ENCODE measurements around the gene SCPEP1. TPM values are rescaled to one million over a fixed set of nuclear protein-coding genes. Genes with fewer than 3 reads are reported as not detected.

Gene SCPEP1
- polyA plus RNA-seq, 1 donor from 2014 or later: 2.6 TPM

DNA sequence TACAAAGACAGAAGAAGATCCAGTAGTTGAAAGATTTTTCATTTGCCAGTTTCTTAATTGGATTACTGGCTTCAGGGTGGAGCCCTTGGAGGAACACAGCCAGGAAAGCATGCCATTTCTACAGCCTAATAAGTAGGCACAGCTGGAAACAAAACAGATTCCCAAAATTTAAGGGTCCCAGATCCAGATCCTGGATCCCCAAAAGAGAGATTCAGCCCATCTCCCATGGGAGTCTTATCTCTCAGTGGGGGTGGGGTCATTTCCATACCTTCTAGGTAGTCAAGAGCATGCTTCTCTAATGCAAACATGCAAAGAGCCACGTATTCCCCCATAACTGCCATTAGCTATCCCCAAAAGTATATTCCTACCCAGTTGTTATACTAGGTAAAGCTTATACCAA lies 49.9 kb downstream of the SCPEP1 start:
- Histone ChIP-seq H3K4me3 (ENCODE audit: low read length) (no peak overlapping the region), H3K79me2 (replicated peaks; ENCODE audit: insufficient read depth, low read length) (no peaks in the 10 kb centered on the region), H3K27me3 (ENCODE audit: insufficient read depth, low read depth, low read length) (no peaks in the 10 kb centered on the region), H3K36me3 (ENCODE audit: insufficient read depth, low read length) (no peaks in the 10 kb centered on the region), H3F3A (ENCODE audit: insufficient read depth, low read length, poor library complexity, severe bottlenecking) (no peaks in the 10 kb centered on the region), H3K9ac (ENCODE audit: low read length) (no peak overlapping the region), H2AFZ (ENCODE audit: low read depth, low read length) (no peak overlapping the region), H4K20me1 (ENCODE audit: insufficient read depth) (no peaks in the 10 kb centered on the region), H3K27ac (ENCODE audit: low read length) (no peak overlapping the region), H3K9me3 (ENCODE audit: low read length) (no peaks in the 10 kb centered on the region), H3K4me2 (ENCODE audit: low read length) (no peak overlapping the region), H3K9me2 (ENCODE audit: insufficient read depth, low read length) (no peaks in the 10 kb centered on the region)
- TF ChIP-seq POLR2AphosphoS5 (IDR thresholded peaks at IDR 0.05) (no peak), EP300 (conservative IDR thresholded peaks at IDR 0.05; ENCODE audit: poor library complexity, severe bottlenecking) (no peak), SMC3 (conservative IDR thresholded peaks at IDR 0.05; ENCODE audit: poor library complexity) (no peak), TAF1 (IDR thresholded peaks at IDR 0.05; ENCODE audit: low read depth) (no peak), RAD21 (conservative IDR thresholded peaks at IDR 0.05) (no peak), EZH2 (IDR thresholded peaks at IDR 0.05; ENCODE audit: borderline replicate concordance, insufficient read depth, low read length, poor library complexity, severe bottlenecking) (no peak), MXI1 (conservative IDR thresholded peaks at IDR 0.05; ENCODE audit: poor library complexity, severe bottlenecking) (no peak)
- TF ChIP-seq, protein P1, sequence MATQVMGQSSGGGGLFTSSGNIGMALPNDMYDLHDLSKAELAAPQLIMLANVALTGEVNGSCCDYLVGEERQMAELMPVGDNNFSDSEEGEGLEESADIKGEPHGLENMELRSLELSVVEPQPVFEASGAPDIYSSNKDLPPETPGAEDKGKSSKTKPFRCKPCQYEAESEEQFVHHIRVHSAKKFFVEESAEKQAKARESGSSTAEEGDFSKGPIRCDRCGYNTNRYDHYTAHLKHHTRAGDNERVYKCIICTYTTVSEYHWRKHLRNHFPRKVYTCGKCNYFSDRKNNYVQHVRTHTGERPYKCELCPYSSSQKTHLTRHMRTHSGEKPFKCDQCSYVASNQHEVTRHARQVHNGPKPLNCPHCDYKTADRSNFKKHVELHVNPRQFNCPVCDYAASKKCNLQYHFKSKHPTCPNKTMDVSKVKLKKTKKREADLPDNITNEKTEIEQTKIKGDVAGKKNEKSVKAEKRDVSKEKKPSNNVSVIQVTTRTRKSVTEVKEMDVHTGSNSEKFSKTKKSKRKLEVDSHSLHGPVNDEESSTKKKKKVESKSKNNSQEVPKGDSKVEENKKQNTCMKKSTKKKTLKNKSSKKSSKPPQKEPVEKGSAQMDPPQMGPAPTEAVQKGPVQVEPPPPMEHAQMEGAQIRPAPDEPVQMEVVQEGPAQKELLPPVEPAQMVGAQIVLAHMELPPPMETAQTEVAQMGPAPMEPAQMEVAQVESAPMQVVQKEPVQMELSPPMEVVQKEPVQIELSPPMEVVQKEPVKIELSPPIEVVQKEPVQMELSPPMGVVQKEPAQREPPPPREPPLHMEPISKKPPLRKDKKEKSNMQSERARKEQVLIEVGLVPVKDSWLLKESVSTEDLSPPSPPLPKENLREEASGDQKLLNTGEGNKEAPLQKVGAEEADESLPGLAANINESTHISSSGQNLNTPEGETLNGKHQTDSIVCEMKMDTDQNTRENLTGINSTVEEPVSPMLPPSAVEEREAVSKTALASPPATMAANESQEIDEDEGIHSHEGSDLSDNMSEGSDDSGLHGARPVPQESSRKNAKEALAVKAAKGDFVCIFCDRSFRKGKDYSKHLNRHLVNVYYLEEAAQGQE (IDR thresholded peaks at IDR 0.05; ENCODE audit: borderline replicate concordance): no peak
- TF ChIP-seq, protein P2, sequence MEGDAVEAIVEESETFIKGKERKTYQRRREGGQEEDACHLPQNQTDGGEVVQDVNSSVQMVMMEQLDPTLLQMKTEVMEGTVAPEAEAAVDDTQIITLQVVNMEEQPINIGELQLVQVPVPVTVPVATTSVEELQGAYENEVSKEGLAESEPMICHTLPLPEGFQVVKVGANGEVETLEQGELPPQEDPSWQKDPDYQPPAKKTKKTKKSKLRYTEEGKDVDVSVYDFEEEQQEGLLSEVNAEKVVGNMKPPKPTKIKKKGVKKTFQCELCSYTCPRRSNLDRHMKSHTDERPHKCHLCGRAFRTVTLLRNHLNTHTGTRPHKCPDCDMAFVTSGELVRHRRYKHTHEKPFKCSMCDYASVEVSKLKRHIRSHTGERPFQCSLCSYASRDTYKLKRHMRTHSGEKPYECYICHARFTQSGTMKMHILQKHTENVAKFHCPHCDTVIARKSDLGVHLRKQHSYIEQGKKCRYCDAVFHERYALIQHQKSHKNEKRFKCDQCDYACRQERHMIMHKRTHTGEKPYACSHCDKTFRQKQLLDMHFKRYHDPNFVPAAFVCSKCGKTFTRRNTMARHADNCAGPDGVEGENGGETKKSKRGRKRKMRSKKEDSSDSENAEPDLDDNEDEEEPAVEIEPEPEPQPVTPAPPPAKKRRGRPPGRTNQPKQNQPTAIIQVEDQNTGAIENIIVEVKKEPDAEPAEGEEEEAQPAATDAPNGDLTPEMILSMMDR (IDR thresholded peaks at IDR 0.05; ENCODE audit: poor library complexity, severe bottlenecking): no peak

DNA sequence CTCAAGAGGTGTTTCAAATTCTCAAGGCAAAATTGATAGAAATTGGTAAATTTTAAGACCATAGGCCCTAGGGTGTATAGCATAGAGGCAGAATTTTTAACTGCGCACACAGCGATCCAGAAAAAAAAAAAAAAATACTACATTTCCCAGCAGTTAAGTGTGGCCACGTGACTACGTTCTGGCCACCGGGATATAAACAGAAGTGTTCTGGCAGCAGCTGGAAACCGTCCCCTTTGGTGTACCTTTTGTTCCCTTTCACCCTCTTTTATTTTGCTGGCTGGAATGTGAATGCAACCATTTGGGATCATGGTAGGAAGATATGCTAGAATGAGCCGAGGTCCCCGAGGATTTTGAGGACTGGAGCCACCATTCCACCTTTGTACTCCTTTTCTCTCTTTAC lies 54.4 kb downstream of the SCPEP1 start:
- no peaks in the 10 kb centered on the region for H3K27me3 ChIP-seq (ENCODE audit: insufficient read depth, low read depth, low read length)
- no peaks in the 10 kb centered on the region for H3K9me2 ChIP-seq (ENCODE audit: insufficient read depth, low read length)
- no peak overlapping the region for H2AFZ ChIP-seq (ENCODE audit: low read depth, low read length)
- H3K4me3 ChIP-seq (ENCODE audit: low read length): no peak overlapping the region
- H3K27ac ChIP-seq (ENCODE audit: low read length): no peak overlapping the region
- H3F3A ChIP-seq (ENCODE audit: insufficient read depth, low read length, poor library complexity, severe bottlenecking): no peaks in the 10 kb centered on the region
- no peaks in the 10 kb centered on the region for H3K36me3 ChIP-seq (ENCODE audit: insufficient read depth, low read length)
- H3K9me3 ChIP-seq (ENCODE audit: low read length): no peaks in the 10 kb centered on the region
- no peaks in the 10 kb centered on the region for H4K20me1 ChIP-seq (ENCODE audit: insufficient read depth)
- no peak for TF ChIP-seq SMC3 (conservative IDR thresholded peaks at IDR 0.05; ENCODE audit: poor library complexity)
- TF ChIP-seq, protein P1 (IDR thresholded peaks at IDR 0.05; ENCODE audit: borderline replicate concordance): no peak
- no peak for TF ChIP-seq POLR2AphosphoS5 (IDR thresholded peaks at IDR 0.05)
- no peak for TF ChIP-seq EP300 (conservative IDR thresholded peaks at IDR 0.05; ENCODE audit: poor library complexity, severe bottlenecking)
- TF ChIP-seq, protein P2 (IDR thresholded peaks at IDR 0.05; ENCODE audit: poor library complexity, severe bottlenecking): no peak
- no peak overlapping the region for H3K4me2 ChIP-seq (ENCODE audit: low read length)
- H3K79me2 ChIP-seq (replicated peaks; ENCODE audit: insufficient read depth, low read length): no peaks in the 10 kb centered on the region
- H3K9ac ChIP-seq (ENCODE audit: low read length): no peak overlapping the region
